ENCODE measurements around the gene MSRB3. TPM values are rescaled to one million over a fixed set of nuclear protein-coding genes. Genes with fewer than 3 reads are reported as not detected.

The MSRB3 gene
- total and polyA plus RNA-seq, 2 experiments from 2014 or later, result 0.95 to 1.7 TPM

GRCh38 chr12:65305346-65305950 lies 27.0 kb downstream of the MSRB3 start:
- no peak for TF ChIP-seq ZNF114 (CRISPR knock-in tag; IDR thresholded peaks at IDR 0.05)
- TF ChIP-seq POLR2AphosphoS5 (IDR thresholded peaks at IDR 0.05; ENCODE audit: low read depth), result no peak
- TF ChIP-seq, protein P1, sequence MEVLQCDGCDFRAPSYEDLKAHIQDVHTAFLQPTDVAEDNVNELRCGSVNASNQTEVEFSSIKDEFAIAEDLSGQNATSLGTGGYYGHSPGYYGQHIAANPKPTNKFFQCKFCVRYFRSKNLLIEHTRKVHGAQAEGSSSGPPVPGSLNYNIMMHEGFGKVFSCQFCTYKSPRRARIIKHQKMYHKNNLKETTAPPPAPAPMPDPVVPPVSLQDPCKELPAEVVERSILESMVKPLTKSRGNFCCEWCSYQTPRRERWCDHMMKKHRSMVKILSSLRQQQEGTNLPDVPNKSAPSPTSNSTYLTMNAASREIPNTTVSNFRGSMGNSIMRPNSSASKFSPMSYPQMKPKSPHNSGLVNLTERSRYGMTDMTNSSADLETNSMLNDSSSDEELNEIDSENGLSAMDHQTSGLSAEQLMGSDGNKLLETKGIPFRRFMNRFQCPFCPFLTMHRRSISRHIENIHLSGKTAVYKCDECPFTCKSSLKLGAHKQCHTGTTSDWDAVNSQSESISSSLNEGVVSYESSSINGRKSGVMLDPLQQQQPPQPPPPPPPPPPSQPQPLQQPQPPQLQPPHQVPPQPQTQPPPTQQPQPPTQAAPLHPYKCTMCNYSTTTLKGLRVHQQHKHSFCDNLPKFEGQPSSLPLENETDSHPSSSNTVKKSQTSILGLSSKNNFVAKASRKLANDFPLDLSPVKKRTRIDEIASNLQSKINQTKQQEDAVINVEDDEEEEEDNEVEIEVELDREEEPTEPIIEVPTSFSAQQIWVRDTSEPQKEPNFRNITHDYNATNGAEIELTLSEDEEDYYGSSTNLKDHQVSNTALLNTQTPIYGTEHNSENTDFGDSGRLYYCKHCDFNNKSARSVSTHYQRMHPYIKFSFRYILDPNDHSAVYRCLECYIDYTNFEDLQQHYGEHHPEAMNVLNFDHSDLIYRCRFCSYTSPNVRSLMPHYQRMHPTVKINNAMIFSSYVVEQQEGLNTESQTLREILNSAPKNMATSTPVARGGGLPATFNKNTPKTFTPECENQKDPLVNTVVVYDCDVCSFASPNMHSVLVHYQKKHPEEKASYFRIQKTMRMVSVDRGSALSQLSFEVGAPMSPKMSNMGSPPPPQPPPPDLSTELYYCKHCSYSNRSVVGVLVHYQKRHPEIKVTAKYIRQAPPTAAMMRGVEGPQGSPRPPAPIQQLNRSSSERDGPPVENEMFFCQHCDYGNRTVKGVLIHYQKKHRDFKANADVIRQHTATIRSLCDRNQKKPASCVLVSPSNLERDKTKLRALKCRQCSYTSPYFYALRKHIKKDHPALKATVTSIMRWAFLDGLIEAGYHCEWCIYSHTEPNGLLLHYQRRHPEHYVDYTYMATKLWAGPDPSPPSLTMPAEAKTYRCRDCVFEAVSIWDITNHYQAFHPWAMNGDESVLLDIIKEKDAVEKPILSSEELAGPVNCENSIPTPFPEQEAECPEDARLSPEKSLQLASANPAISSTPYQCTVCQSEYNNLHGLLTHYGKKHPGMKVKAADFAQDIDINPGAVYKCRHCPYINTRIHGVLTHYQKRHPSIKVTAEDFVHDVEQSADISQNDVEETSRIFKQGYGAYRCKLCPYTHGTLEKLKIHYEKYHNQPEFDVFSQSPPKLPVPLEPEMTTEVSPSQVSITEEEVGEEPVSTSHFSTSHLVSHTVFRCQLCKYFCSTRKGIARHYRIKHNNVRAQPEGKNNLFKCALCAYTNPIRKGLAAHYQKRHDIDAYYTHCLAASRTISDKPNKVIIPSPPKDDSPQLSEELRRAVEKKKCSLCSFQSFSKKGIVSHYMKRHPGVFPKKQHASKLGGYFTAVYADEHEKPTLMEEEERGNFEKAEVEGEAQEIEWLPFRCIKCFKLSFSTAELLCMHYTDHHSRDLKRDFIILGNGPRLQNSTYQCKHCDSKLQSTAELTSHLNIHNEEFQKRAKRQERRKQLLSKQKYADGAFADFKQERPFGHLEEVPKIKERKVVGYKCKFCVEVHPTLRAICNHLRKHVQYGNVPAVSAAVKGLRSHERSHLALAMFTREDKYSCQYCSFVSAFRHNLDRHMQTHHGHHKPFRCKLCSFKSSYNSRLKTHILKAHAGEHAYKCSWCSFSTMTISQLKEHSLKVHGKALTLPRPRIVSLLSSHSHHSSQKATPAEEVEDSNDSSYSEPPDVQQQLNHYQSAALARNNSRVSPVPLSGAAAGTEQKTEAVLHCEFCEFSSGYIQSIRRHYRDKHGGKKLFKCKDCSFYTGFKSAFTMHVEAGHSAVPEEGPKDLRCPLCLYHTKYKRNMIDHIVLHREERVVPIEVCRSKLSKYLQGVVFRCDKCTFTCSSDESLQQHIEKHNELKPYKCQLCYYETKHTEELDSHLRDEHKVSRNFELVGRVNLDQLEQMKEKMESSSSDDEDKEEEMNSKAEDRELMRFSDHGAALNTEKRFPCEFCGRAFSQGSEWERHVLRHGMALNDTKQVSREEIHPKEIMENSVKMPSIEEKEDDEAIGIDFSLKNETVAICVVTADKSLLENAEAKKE (CRISPR knock-in tag; IDR thresholded peaks at IDR 0.05), result no peak
- no peak for TF ChIP-seq CTCF (conservative IDR thresholded peaks at IDR 0.05; ENCODE audit: low read depth in 2 of 2)
- TF ChIP-seq ZNF331 (CRISPR knock-in tag; IDR thresholded peaks at IDR 0.05; ENCODE audit: low read depth), result no peak
- TF ChIP-seq, protein P2, sequence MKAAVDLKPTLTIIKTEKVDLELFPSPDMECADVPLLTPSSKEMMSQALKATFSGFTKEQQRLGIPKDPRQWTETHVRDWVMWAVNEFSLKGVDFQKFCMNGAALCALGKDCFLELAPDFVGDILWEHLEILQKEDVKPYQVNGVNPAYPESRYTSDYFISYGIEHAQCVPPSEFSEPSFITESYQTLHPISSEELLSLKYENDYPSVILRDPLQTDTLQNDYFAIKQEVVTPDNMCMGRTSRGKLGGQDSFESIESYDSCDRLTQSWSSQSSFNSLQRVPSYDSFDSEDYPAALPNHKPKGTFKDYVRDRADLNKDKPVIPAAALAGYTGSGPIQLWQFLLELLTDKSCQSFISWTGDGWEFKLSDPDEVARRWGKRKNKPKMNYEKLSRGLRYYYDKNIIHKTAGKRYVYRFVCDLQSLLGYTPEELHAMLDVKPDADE (IDR thresholded peaks at IDR 0.05), result no peak
- no peak for TF ChIP-seq EZH2phosphoT487 (IDR thresholded peaks at IDR 0.05; ENCODE audit: unreplicated experiment)
- TF ChIP-seq EZH2 (IDR thresholded peaks at IDR 0.05; ENCODE audit: low read depth, unreplicated experiment), result no peak
- TF ChIP-seq JUNB (IDR thresholded peaks at IDR 0.05; ENCODE audit: unreplicated experiment), result no peak
- no peak for TF ChIP-seq STAT1 (IDR thresholded peaks at IDR 0.05; ENCODE audit: unreplicated experiment)
- no peak for TF ChIP-seq NANOG (IDR thresholded peaks at IDR 0.05; ENCODE audit: borderline replicate concordance)
- Histone ChIP-seq H3F3A (replicated peaks; ENCODE audit: low read depth) (no peaks in the 10 kb centered on the region), H4K20me1 (replicated peaks; ENCODE audit: insufficient read depth) (no peaks in the 10 kb centered on the region), H3K27ac (ENCODE audit: low read depth) (no peak overlapping the region), H3K4me2 (no peak overlapping the region), H3K79me2 (replicated peaks; ENCODE audit: insufficient read depth) (no peaks in the 10 kb centered on the region), H3K4me3 (no peak overlapping the region), H3K9me2 (ENCODE audit: insufficient read depth) (no peaks in the 10 kb centered on the region), H3K27me3 (ENCODE audit: insufficient read depth) (no peaks in the 10 kb centered on the region), H2AFZ (no peak overlapping the region), H3K36me3 (ENCODE audit: insufficient read depth) (no peaks in the 10 kb centered on the region), H3K4me1 (ENCODE audit: insufficient read depth) (peaks cover 8% of the 10 kb centered on the region)
- no peaks in the 10 kb centered on the region for H3K36me3 Mint-ChIP-seq (ENCODE audit: low read depth)
- DNase-seq (ENCODE audit: low spot score) (no peak), ATAC-seq (no peak)
- no peaks in the 10 kb centered on the region for H3K27me3 Mint-ChIP-seq (ENCODE audit: insufficient read depth, low read depth, poor library complexity)
- H3K4me3 Mint-ChIP-seq, result no peak overlapping the region
- H3K27ac Mint-ChIP-seq, result no peak overlapping the region
- peaks cover 10% of the 10 kb centered on the region for H3K4me1 Mint-ChIP-seq
- H3K9me3 Mint-ChIP-seq, result no peaks in the 10 kb centered on the region
